Left lung (tissue), 10 donors: ENCODE measurements around the gene MEIS3. TPM values are rescaled to one million over a fixed set of nuclear protein-coding genes. Genes with fewer than 3 reads are reported as not detected.

Experiments
- ATAC-seq: fragments of 200-7000 bp; cut with Tn5 transposase; one replicate; pipeline ENCODE4 v1.9.1; 2020; ENCODE audit warnings: moderate library complexity
- DNase-seq, 4 donors: peaks; one replicate each; pipeline ENCODE4 v3.0.0-alpha.2; 2013 to 2020
- H3K27ac ChIP-seq, 2 donors: fragments of 200-600 bp; sonication (generic) in 1 of 2; one replicate each; pipeline versions ENCODE4 v1.5.0 to v1.8.0; 2020 to 2021
- H3K27me3 ChIP-seq, 2 donors: fragments of 200-600 bp; sonication (generic) in 1 of 2; one replicate each; pipeline versions ENCODE4 v1.5.0 to v1.8.0; 2020 to 2021
- H3K36me3 ChIP-seq, 2 donors: fragments of 200-600 bp; sonication (generic) in 1 of 2; one replicate each; pipeline versions ENCODE4 v1.5.0 to v1.8.0; 2020 to 2021
- H3K4me1 ChIP-seq, 2 donors: fragments of 200-600 bp; one replicate each; pipeline ENCODE4 v1.8.0; 2021
- H3K4me3 ChIP-seq, 2 donors: fragments of 200-600 bp; sonication (generic) in 1 of 2; one replicate each; pipeline versions ENCODE4 v1.5.0 to v1.8.0; 2020 to 2021; ENCODE audit warnings: mild to moderate bottlenecking in 1 of 2
- H3K9me3 ChIP-seq, 2 donors: fragments of 200-600 bp; sonication (generic) in 1 of 2; one replicate each; pipeline versions ENCODE4 v1.5.0 to v1.8.0; 2020 to 2021
- CTCF ChIP-seq, 2 donors: fragments of 200-600 bp; sonication (generic) in 1 of 2; IDR thresholded peaks; one replicate each; pipeline versions ENCODE4 v1.5.0 to v1.8.0; 2021; ENCODE audit warnings: antibody characterized with exemption in 2 of 2
- intact Hi-C, 2 donors: fragments of 100-400 bp; cut with DNase I; formaldehyde crosslinking; loops; one replicate each; pipeline versions ENCODE4 v1.11.2 to v1.14.2; 2022
- polyA plus RNA-seq, 6 donors: library from polyadenylated mRNA; unstranded; fragments of 120-200 nt; gene quantifications; one replicate each; pipeline ENCODE4 v1.2.1, GENCODE V29; 2013; ENCODE audit not compliant: insufficient read length in 6 of 6
- total RNA-seq, 2 donors: library from RNA; stranded (reverse); fragmentation: NEBNext Ultra II Directional; extraction: Animal tissue kit (Norgen Biotek cat#: 25700); gene quantifications; one replicate each; pipeline ENCODE4 v1.2.1, GENCODE V29; 2021
- donor health status: DM: no; HTN: yes; CAD: no.
- donor health status: DM: no; HTN: no; CAD: no.

Gene MEIS3
- total and polyA plus RNA-seq, 8 donors: 6.7 to 30.2 (median 23.8) TPM

- no peaks in the 10 kb centered on the region for H3K36me3 ChIP-seq
- H3K4me1 ChIP-seq: peaks cover 14 to 27% of the 10 kb centered on the region in 2 donors
- H3K4me3 ChIP-seq: no peak overlapping the region
- H3K27me3 ChIP-seq: peaks cover 27 to 100% of the 10 kb centered on the region in 2 donors
- peak; percentile 87 for ATAC-seq
- H3K27ac ChIP-seq: no peak overlapping the region
- TF ChIP-seq CTCF (IDR thresholded peaks at IDR 0.05): no peak
- intact Hi-C loops: no loop called here
- H3K9me3 ChIP-seq: no peaks in the 10 kb centered on the region
- DNase-seq: peak in 2 of 4 donors; percentile 79 to 88
Measured at GRCh38 chr19:47428177-47428894, 9.0 kb upstream of the MEIS3 start.

GRCh38 chr19:47427241-47428176 is 8.2 kb upstream of the MEIS3 start:
- H3K27me3 ChIP-seq: peaks cover 36 to 100% of the 10 kb centered on the region in 2 donors
- no peak overlapping the region for H3K27ac ChIP-seq
- no peaks in the 10 kb centered on the region for H3K36me3 ChIP-seq
- DNase-seq (peak in 2 of 4 donors; percentile 45 to 51), ATAC-seq (peak; percentile 84)
- H3K4me3 ChIP-seq: no peak overlapping the region
- no peaks in the 10 kb centered on the region for H3K9me3 ChIP-seq
- TF ChIP-seq CTCF (IDR thresholded peaks at IDR 0.05): peak; percentile 88 to 90
- H3K4me1 ChIP-seq: peaks cover 14 to 27% of the 10 kb centered on the region in 2 donors
- intact Hi-C loops: no loop called here

- no peaks in the 10 kb centered on the region for H3K9me3 ChIP-seq
- no peak overlapping the region for H3K27ac ChIP-seq
- H3K4me3 ChIP-seq: no peak overlapping the region
- DNase-seq (no peak), ATAC-seq (no peak)
- peaks cover 3 to 13% of the 10 kb centered on the region in 2 donors for H3K4me1 ChIP-seq
- no peak for TF ChIP-seq CTCF (IDR thresholded peaks at IDR 0.05)
- no peaks in the 10 kb centered on the region for H3K36me3 ChIP-seq
- intact Hi-C loops: no loop called here
- peaks cover 41 to 100% of the 10 kb centered on the region in 2 donors for H3K27me3 ChIP-seq
Measured at GRCh38 chr19:47423203-47423882, 4.0 kb upstream of the MEIS3 start.

DNA sequence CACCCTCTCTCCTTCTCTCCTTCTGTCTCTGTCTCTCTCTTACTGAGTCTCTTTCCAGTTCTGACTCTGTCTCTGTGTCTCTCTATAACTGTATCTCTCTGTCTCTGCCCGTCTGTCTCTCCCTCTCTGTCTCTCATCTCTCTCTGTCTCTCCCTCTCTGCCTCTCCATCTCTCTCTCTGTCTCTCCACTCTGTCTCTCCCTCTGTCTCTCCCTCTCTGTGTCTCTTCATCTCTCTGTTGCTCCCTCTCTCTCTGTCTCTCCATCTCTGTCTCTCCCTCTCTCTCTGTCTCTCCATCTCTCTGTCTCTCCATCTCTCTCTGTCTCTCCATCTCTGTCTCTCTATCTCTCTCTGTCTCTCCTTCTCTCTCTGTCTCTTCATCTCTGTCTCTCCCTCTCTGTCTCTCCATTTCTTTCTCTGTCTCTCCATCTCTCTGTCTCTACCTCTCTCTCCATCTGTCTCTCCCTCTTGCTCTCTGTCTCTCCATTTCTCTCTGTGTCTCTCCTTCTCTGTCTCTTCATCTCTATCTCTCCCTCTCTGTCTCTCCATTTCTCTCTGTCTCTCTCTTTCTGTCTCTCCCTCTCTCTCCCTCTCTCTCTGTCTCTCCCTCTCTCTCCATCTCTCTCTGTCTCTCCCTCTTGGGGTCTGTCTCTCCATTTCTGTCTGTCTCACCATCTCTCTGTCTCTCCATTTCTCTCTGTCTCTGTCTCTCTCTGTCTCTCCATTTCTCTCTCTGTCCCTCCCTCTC is 3.3 kb upstream of the MEIS3 start:
- peaks cover 0 to 11% of the 10 kb centered on the region in 2 donors for H3K4me1 ChIP-seq
- no peak for TF ChIP-seq CTCF (IDR thresholded peaks at IDR 0.05)
- ATAC-seq: no peak
- no peaks in the 10 kb centered on the region for H3K36me3 ChIP-seq
- DNase-seq: no peak
- intact Hi-C loops: no loop called here
- H3K9me3 ChIP-seq: no peaks in the 10 kb centered on the region
- H3K27ac ChIP-seq: no peak overlapping the region
- peaks cover 49 to 100% of the 10 kb centered on the region in 2 donors for H3K27me3 ChIP-seq
- no peak overlapping the region for H3K4me3 ChIP-seq
